DND-41 (cell line): ENCODE measurements around the gene KATNAL2.

Experiments
- ATAC-seq: fragments of 200-7000 bp; cut with Tn5 transposase; 3 replicates; pipeline ENCODE4 v1.9.1; 2021; ENCODE audit warnings: low read depth; ENCODE audit not compliant: insufficient read depth
- DNase-seq: peaks from one replicate; pipeline ENCODE4 v3.0.0-alpha.2; 2020
- H2AFZ ChIP-seq: 2 replicates; pipeline ENCODE4 v1.6.0; 2012; ENCODE audit warnings: low read depth, low read length
- H3K27ac ChIP-seq: 2 replicates; pipeline ENCODE4 v1.5.1; 2012; ENCODE audit warnings: low read length, inconsistent platforms
- H3K27me3 ChIP-seq: fragments of 200-600 bp; sonication (generic); 2 replicates; pipeline ENCODE4 v1.6.0; 2012; ENCODE audit warnings: low read length, mild to moderate bottlenecking, inconsistent platforms; ENCODE audit not compliant: insufficient read depth, poor library complexity
- H3K36me3 ChIP-seq: 2 replicates; pipeline ENCODE4 v1.5.1; 2012; ENCODE audit warnings: low read length, inconsistent platforms; ENCODE audit not compliant: insufficient read depth
- H3K4me1 ChIP-seq: 2 replicates; pipeline ENCODE4 v1.5.1; 2012; ENCODE audit warnings: mild to moderate bottlenecking, low read length; ENCODE audit not compliant: insufficient read depth
- H3K4me2 ChIP-seq: 2 replicates; pipeline ENCODE4 v1.6.0; 2012; ENCODE audit warnings: mild to moderate bottlenecking, moderate library complexity, low read length, inconsistent platforms; ENCODE audit not compliant: insufficient read depth
- H3K4me3 ChIP-seq, 2 experiments: fragments of 200-600 bp in 1 of 2; shearing (Covaris generic) in 1 of 2; 2 replicates each; pipeline ENCODE4 v1.5.1; 2012 to 2016; ENCODE audit warnings: inconsistent platforms in 2 of 2, low read length in 2 of 2, mild to moderate bottlenecking in 2 of 2, low read depth in 1 of 2, moderate library complexity in 1 of 2
- H3K79me2 ChIP-seq: 2 replicates; pipeline ENCODE4 v1.6.0; 2012; ENCODE audit warnings: low read length, inconsistent platforms; ENCODE audit not compliant: insufficient read depth
- H3K9ac ChIP-seq: 2 replicates; pipeline ENCODE4 v1.6.0; 2012; ENCODE audit warnings: low read depth, mild to moderate bottlenecking, inconsistent platforms, low read length, moderate library complexity
- H3K9me3 ChIP-seq: 2 replicates; pipeline ENCODE4 v1.5.1; 2012; ENCODE audit warnings: low read length, moderate library complexity, mild to moderate bottlenecking, inconsistent platforms; ENCODE audit not compliant: insufficient read depth, severe bottlenecking
- H4K20me1 ChIP-seq: 2 replicates; pipeline ENCODE4 v1.6.0; 2012; ENCODE audit warnings: low read length; ENCODE audit not compliant: insufficient read depth
- EZH2 ChIP-seq: IDR thresholded peaks from 3 replicates; pipeline ENCODE4 v1.6.1; 2012; ENCODE audit warnings: borderline replicate concordance, low read depth, mild to moderate bottlenecking, moderate library complexity, low read length, inconsistent platforms; ENCODE audit not compliant: severe bottlenecking
- TF ChIP-seq, protein P1 (sequence below): IDR thresholded peaks from 2 replicates; pipeline ENCODE4 v1.5.1; 2012; ENCODE audit warnings: borderline replicate concordance, low read length, moderate library complexity, mild to moderate bottlenecking; ENCODE audit not compliant: poor library complexity, severe bottlenecking; ENCODE audit errors: extremely low read depth

KATNAL2 gene

DNA sequence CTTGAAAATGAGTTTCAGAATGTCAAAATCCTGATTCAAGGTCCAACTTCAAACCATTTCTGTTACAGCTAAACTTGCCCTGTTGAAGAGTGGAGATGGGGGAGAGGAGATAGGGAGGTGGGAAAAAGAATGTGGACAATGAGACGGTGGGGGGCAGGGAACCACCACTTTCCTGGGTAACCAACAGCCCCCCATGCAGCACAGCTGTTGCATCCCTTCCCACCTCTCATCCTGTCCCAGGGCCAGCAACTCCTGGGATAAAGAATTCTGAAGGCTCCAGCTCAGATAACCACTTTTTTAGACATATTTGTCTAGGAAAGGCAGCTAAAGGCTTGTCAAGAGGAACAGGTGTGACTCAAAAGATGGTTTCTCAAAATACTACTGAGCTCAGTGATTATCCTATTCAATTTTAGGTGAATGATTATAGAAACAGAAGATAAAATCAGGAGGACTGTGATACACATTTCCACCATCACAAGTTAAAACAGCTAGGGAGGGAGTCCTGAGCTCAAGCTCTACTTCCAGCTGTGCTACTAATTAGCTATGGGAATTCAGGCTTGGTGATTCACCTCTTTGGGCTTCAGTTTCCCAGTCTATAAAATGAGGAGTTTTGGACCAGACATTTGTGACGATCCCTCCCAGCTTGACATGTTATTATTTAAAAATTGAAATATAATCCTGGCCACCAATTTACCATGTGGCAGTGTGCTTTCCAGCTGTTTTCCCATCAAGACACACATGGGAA, 196.6 kb downstream of the KATNAL2 start:
- H2AFZ ChIP-seq = no peak overlapping the region
- no peaks in the 10 kb centered on the region for H3K9me3 ChIP-seq
- H3K79me2 ChIP-seq = no peaks in the 10 kb centered on the region
- peaks cover 55% of the 10 kb centered on the region for H3K36me3 ChIP-seq
- H3K27ac ChIP-seq = no peak overlapping the region
- H3K4me3 ChIP-seq = no peak overlapping the region
- no peaks in the 10 kb centered on the region for H3K27me3 ChIP-seq
- TF ChIP-seq, protein P1, sequence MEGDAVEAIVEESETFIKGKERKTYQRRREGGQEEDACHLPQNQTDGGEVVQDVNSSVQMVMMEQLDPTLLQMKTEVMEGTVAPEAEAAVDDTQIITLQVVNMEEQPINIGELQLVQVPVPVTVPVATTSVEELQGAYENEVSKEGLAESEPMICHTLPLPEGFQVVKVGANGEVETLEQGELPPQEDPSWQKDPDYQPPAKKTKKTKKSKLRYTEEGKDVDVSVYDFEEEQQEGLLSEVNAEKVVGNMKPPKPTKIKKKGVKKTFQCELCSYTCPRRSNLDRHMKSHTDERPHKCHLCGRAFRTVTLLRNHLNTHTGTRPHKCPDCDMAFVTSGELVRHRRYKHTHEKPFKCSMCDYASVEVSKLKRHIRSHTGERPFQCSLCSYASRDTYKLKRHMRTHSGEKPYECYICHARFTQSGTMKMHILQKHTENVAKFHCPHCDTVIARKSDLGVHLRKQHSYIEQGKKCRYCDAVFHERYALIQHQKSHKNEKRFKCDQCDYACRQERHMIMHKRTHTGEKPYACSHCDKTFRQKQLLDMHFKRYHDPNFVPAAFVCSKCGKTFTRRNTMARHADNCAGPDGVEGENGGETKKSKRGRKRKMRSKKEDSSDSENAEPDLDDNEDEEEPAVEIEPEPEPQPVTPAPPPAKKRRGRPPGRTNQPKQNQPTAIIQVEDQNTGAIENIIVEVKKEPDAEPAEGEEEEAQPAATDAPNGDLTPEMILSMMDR = no peak
- no peak for TF ChIP-seq EZH2
- H4K20me1 ChIP-seq = no peaks in the 10 kb centered on the region
- H3K4me1 ChIP-seq = no peaks in the 10 kb centered on the region
- no peak overlapping the region for H3K9ac ChIP-seq
- DNase-seq (no peak), ATAC-seq (no peak)
- no peak overlapping the region for H3K4me2 ChIP-seq

DNA sequence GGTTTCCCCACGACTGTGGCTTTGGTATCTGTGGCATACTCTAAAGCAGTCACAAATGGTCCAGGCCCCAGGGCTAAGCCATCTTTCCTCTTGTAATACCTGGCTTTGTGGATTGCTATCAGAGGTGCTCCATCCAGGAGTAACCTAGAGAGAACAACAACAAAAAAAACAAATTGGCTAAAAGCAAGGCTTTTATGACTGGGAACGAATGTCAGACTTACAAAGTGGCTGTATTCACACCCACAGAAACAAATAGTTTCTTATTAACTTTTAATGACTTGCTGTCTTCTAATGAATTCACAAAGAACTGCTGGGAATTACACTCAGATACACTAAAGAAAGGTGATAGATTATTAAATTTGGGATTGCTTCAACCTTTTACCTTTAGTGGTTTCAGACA, 197.8 kb downstream of the KATNAL2 start:
- no peaks in the 10 kb centered on the region for H3K9me3 ChIP-seq
- H3K27me3 ChIP-seq = no peaks in the 10 kb centered on the region
- H3K4me2 ChIP-seq = no peak overlapping the region
- ATAC-seq = no peak
- H4K20me1 ChIP-seq = no peaks in the 10 kb centered on the region
- peaks cover 45% of the 10 kb centered on the region for H3K36me3 ChIP-seq
- TF ChIP-seq EZH2 = no peak
- TF ChIP-seq, protein P1 = no peak
- no peaks in the 10 kb centered on the region for H3K79me2 ChIP-seq
- no peak overlapping the region for H3K4me3 ChIP-seq
- H3K27ac ChIP-seq = no peak overlapping the region
- H3K4me1 ChIP-seq = no peaks in the 10 kb centered on the region
- DNase-seq = no peak
- no peak overlapping the region for H2AFZ ChIP-seq
- H3K9ac ChIP-seq = no peak overlapping the region

DNA sequence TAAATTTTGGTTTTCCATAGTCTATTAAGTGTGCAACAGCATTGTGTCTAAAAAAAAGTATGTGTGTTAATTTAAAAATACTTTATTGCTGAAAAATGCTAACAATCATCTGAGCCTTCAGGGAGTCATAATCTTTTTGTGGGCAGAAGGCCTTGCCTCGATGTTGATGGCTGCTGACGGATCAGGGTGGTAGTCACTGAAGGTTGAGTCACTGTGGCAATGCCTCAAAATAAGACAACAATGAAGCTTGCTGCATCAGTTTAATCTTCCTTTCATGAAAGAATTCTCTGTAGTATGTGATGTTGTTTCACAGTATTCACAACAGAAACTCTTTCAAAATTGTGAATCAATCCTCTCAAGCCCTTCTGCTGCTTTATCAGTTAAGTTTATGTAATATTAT, 201.6 kb downstream of the KATNAL2 start:
- no peak overlapping the region for H3K4me2 ChIP-seq
- H3K79me2 ChIP-seq = no peaks in the 10 kb centered on the region
- DNase-seq (no peak), ATAC-seq (no peak)
- peaks cover 11% of the 10 kb centered on the region for H3K36me3 ChIP-seq
- H3K27ac ChIP-seq = no peak overlapping the region
- no peaks in the 10 kb centered on the region for H3K27me3 ChIP-seq
- no peak overlapping the region for H3K9ac ChIP-seq
- H4K20me1 ChIP-seq = no peaks in the 10 kb centered on the region
- H2AFZ ChIP-seq = no peak overlapping the region
- TF ChIP-seq, protein P1 = no peak
- no peak for TF ChIP-seq EZH2
- no peaks in the 10 kb centered on the region for H3K4me1 ChIP-seq
- no peaks in the 10 kb centered on the region for H3K9me3 ChIP-seq
- no peak overlapping the region for H3K4me3 ChIP-seq
